H1 (cell line): ENCODE results near the gene SAMM50. TPM values are rescaled to one million over a fixed set of nuclear protein-coding genes. Genes with fewer than 3 reads are reported as not detected.
A peak's percentile ranks its signal among the peaks of the same experiment; 100 is the strongest.

Experiments
- CTCF ChIA-PET: fragments of 300-600 bp; sonication (Branson Sonifier 250); formaldehyde crosslinking; loops from one replicate; lab custom pipeline; 2021; ENCODE audit not compliant: partially characterized antibody; lab: Charles Lee
- POLR2A ChIA-PET: fragments of 300-600 bp; sonication (Branson Sonifier 250); formaldehyde crosslinking; loops from one replicate; lab custom pipeline; 2021; ENCODE audit warnings: inconsistent platforms; ENCODE audit not compliant: partially characterized antibody; lab: Charles Lee
- DNase-seq, 2 experiments: peaks; one replicate each; pipeline versions ENCODE4 v3.0.0 to v3.0.0-alpha.2; 2010 to 2022; ENCODE audit warnings: low spot score in 2 of 2, low read depth in 1 of 2, mixed read lengths in 1 of 2
- FAIRE-seq: peaks from 2 replicates; lab custom pipeline; 2011; peaks lifted over from hg19 to GRCh38; lab: Jason Lieb, UNC
- H2AFZ ChIP-seq: 2 replicates; pipeline ENCODE4 v1.8.1; 2012; ENCODE audit warnings: low read length, inconsistent platforms
- H2AK5ac ChIP-seq: 2 replicates; pipeline ENCODE4 v1.6.1; 2013; ENCODE audit warnings: low read depth, low read length
- H2BK120ac ChIP-seq: replicated peaks from 2 replicates; pipeline ENCODE3; 2013; ENCODE audit warnings: low read depth, low read length, inconsistent platforms
- H2BK12ac ChIP-seq: 2 replicates; pipeline ENCODE4 v1.6.1; 2013; ENCODE audit warnings: low read depth, low read length
- H2BK15ac ChIP-seq: 2 replicates; pipeline ENCODE4 v1.6.1; 2013; ENCODE audit warnings: low read length
- H2BK20ac ChIP-seq: 2 replicates; pipeline ENCODE4 v1.6.1; 2013; ENCODE audit warnings: low read length
- H2BK5ac ChIP-seq: 2 replicates; pipeline ENCODE4 v1.6.1; 2013; ENCODE audit warnings: low read depth, low read length
- H3K14ac ChIP-seq: 2 replicates; pipeline ENCODE4 v1.6.1; 2013; ENCODE audit warnings: inconsistent platforms; ENCODE audit not compliant: insufficient read length
- H3K18ac ChIP-seq: 2 replicates; pipeline ENCODE4 v1.6.1; 2013; ENCODE audit warnings: low read length; ENCODE audit errors: extremely low read depth
- H3K23ac ChIP-seq: 2 replicates; pipeline ENCODE4 v1.6.1; 2013; ENCODE audit warnings: inconsistent platforms; ENCODE audit not compliant: insufficient read length
- H3K23me2 ChIP-seq: 2 replicates; pipeline ENCODE4 v1.6.1; 2013; ENCODE audit warnings: low read depth, low read length
- H3K27ac ChIP-seq: 2 replicates; pipeline ENCODE4 v1.6.1; 2011; ENCODE audit warnings: low read depth, low read length, inconsistent platforms
- H3K27me3 ChIP-seq, 4 experiments: replicated peaks in 1 of 4; 1 replicate in 1 of 4; 2 replicates in 3 of 4; pipeline versions ENCODE4 v1.6.1 to v1.8.1; 2011 to 2013; ENCODE audit warnings: low read length in 3 of 4, mild to moderate bottlenecking in 3 of 4, inconsistent platforms in 2 of 4, mixed read lengths in 2 of 4, moderate library complexity in 1 of 4; ENCODE audit not compliant: control insufficient read depth in 3 of 4, insufficient read depth in 3 of 4; ENCODE audit errors: extremely low read depth in 1 of 4
- H3K36me3 ChIP-seq, 4 experiments: 2 replicates each; pipeline versions ENCODE4 v1.6.1 to v1.8.1; 2011 to 2013; ENCODE audit warnings: mild to moderate bottlenecking in 4 of 4, low read length in 3 of 4, moderate library complexity in 2 of 4, control low read depth in 1 of 4, inconsistent platforms in 1 of 4; ENCODE audit not compliant: insufficient read depth in 4 of 4, control insufficient read depth in 2 of 4
- H3K4ac ChIP-seq: replicated peaks from 2 replicates; pipeline ENCODE3; 2013; ENCODE audit warnings: low read length, low read depth, mixed read lengths, inconsistent platforms; ENCODE audit not compliant: insufficient read length
- H3K4me1 ChIP-seq, 4 experiments: replicated peaks in 1 of 4; 1 replicate in 1 of 4; 2 replicates in 3 of 4; pipeline versions ENCODE4 v1.6.1 to v1.8.1; 2011 to 2013; ENCODE audit warnings: low read length in 3 of 4, inconsistent platforms in 2 of 4, mixed read lengths in 1 of 4; ENCODE audit not compliant: insufficient read depth in 4 of 4, control insufficient read depth in 3 of 4
- H3K4me2 ChIP-seq, 2 experiments: 2 replicates each; pipeline versions ENCODE4 v1.6.1 to v1.8.1; 2011 to 2013; ENCODE audit warnings: low read depth in 2 of 2, low read length in 2 of 2, control low read depth in 1 of 2, inconsistent platforms in 1 of 2, mild to moderate bottlenecking in 1 of 2; ENCODE audit not compliant: insufficient read depth in 1 of 2
- H3K4me3 ChIP-seq, 4 experiments: fragments of 200-600, 300-600 bp in 1 of 4; sonication (generic), shearing (Covaris generic), sonication (Bioruptor Twin) in 1 of 4; 2 replicates each; pipeline versions ENCODE4 v1.5.1 to v1.8.1; 2011 to 2016; ENCODE audit warnings: low read length in 4 of 4, low read depth in 3 of 4, control low read depth in 2 of 4, inconsistent platforms in 2 of 4, mild to moderate bottlenecking in 2 of 4, mixed read lengths in 1 of 4, moderate library complexity in 1 of 4; ENCODE audit not compliant: insufficient read depth in 2 of 4; ENCODE audit errors: extremely low read depth in 1 of 4
- H3K56ac ChIP-seq: replicated peaks from 2 replicates; pipeline ENCODE3; 2013; ENCODE audit warnings: low read depth, mild to moderate bottlenecking, mixed read lengths, low read length, inconsistent platforms; ENCODE audit not compliant: insufficient read length
- H3K79me1 ChIP-seq: 2 replicates; pipeline ENCODE4 v1.6.1; 2013; ENCODE audit warnings: low read depth, low read length, control low read depth
- H3K79me2 ChIP-seq, 2 experiments: 2 replicates each; pipeline versions ENCODE4 v1.6.1 to v1.8.1; 2012 to 2013; ENCODE audit warnings: low read length in 2 of 2, mild to moderate bottlenecking in 2 of 2, inconsistent platforms in 1 of 2; ENCODE audit not compliant: insufficient read depth in 2 of 2, control insufficient read depth in 1 of 2
- H3K9ac ChIP-seq, 4 experiments: replicated peaks in 1 of 4; 1 replicate in 1 of 4; 2 replicates in 3 of 4; pipeline versions ENCODE4 v1.6.1 to v1.8.1; 2011 to 2013; ENCODE audit warnings: low read depth in 3 of 4, low read length in 3 of 4, control low read depth in 2 of 4, mild to moderate bottlenecking in 2 of 4, moderate library complexity in 2 of 4, inconsistent platforms in 1 of 4; ENCODE audit errors: extremely low read depth in 1 of 4
- H3K9me3 ChIP-seq, 2 experiments: 2 replicates each; pipeline versions ENCODE4 v1.6.1 to v1.8.1; 2012 to 2013; ENCODE audit warnings: mild to moderate bottlenecking in 2 of 2, moderate library complexity in 2 of 2, control low read depth in 1 of 2, inconsistent platforms in 1 of 2, low read depth in 1 of 2, low read length in 1 of 2, mixed read lengths in 1 of 2; ENCODE audit not compliant: insufficient read depth in 2 of 2
- H4K20me1 ChIP-seq, 2 experiments: replicated peaks in 1 of 2; 2 replicates each; pipeline versions ENCODE3 to v1.8.1; 2011 to 2013; ENCODE audit warnings: inconsistent platforms in 2 of 2, low read length in 2 of 2, mild to moderate bottlenecking in 1 of 2; ENCODE audit not compliant: insufficient read depth in 2 of 2, control insufficient read depth in 1 of 2
- H4K5ac ChIP-seq: 2 replicates; pipeline ENCODE4 v1.6.1; 2013; ENCODE audit warnings: low read length, low read depth, mixed read lengths, inconsistent platforms; ENCODE audit not compliant: insufficient read length
- H4K8ac ChIP-seq: 2 replicates; pipeline ENCODE4 v1.8.0; 2013; ENCODE audit warnings: mild to moderate bottlenecking, moderate library complexity, low read length, inconsistent platforms; ENCODE audit not compliant: insufficient read depth; ENCODE audit errors: extremely low read depth
- H4K91ac ChIP-seq: replicated peaks from 2 replicates; pipeline ENCODE3; 2013; ENCODE audit warnings: low read length, mixed read lengths, inconsistent platforms; ENCODE audit not compliant: insufficient read length
- GTF2F1 ChIP-seq: IDR thresholded peaks from 2 replicates; pipeline ENCODE4 v1.6.1; 2012; ENCODE audit warnings: low read depth, low read length, improper control_type of control experiment, borderline replicate concordance
- POU5F1 ChIP-seq: IDR thresholded peaks from 2 replicates; pipeline ENCODE4 v1.6.1; 2011; ENCODE audit warnings: low read depth, mild to moderate bottlenecking, low read length, moderate library complexity
- WGBS, 2 experiments: shearing (Covaris generic) in 1 of 2; methylation state at CpG; one replicate each; pipeline versions ENCODE4 v1.1.6 to v1.1.7; 2013 to 2015; ENCODE audit warnings: low lambda C conversion rate in 2 of 2, mixed read lengths in 2 of 2, inconsistent platforms in 1 of 2, low coverage in 1 of 2, missing lambda C conversion rate in 1 of 2; ENCODE audit not compliant: insufficient replicate concordance in 2 of 2, insufficient coverage in 1 of 2, insufficient read length in 1 of 2; ENCODE audit errors: extremely low coverage in 1 of 2, missing lambda C conversion rate in 1 of 2; 5-methylcytosine and 5-hydroxymethylcytosine counted together
- polyA plus RNA-seq, 7 experiments: library from polyadenylated mRNA; depleted of rRNA in 3 of 7; stranded (reverse) in 5 of 7; unstranded in 2 of 7; fragments of >200 nt in 5 of 7; fragments of 200-250 nt in 2 of 7; gene quantifications; 1 replicate in 5 of 7; 2 replicates in 1 of 7; 4 replicates in 1 of 7; pipeline versions ENCODE4 v1.2.1 to v1.2.3, GENCODE V29; 2011 to 2013; ENCODE audit warnings: missing spikeins in 2 of 7, mixed read lengths in 2 of 7
- total RNA-seq: library from RNA; stranded (reverse); fragmentation: NEBNext Ultra II Directional; extraction: Animal tissue kit (Norgen Biotek cat#: 25700); gene quantifications from 2 replicates; pipeline ENCODE4 v1.2.1, GENCODE V29; 2021

Gene SAMM50
- total and polyA plus RNA-seq, 2 of the 8 experiments (the other 6 are each of a cell fraction or from before 2014, with no cell fraction given): 45.4 to 70.3 TPM

DNA sequence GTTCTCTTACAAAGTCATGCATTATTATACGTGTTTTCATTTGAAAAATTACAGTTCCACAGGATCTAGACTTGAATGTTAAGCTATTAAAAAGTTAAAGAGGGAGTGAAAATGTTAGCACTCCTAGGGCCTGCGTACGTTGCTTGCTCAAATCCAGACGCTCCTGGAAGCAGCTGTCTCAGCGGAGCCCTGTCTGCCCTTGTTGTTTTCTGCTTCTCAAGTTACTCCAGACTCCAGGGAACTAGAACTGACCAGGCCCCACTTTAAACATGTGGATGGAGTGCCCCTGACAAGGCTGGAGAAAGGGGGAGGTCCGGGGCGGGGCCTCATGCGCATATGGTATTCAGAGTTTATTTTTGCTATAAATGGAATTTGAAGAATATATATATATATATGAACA lies 78.5 kb downstream of the SAMM50 start:
- Histone ChIP-seq H2BK15ac (no peak overlapping the region), H2BK20ac (no peak overlapping the region), H4K91ac (no peak overlapping the region), H3K36me3 (no peaks in the 10 kb centered on the region), H4K5ac (no peak overlapping the region), H3K27ac (no peak overlapping the region), H3K9ac (no peak overlapping the region), H4K8ac (no peak overlapping the region), H3K4me3 (no peak overlapping the region), H2AK5ac (no peak overlapping the region), H2BK5ac (no peak overlapping the region), H3K14ac (no peak overlapping the region), H2BK12ac (no peak overlapping the region), H3K18ac (no peak overlapping the region), H3K27me3 (no peaks in the 10 kb centered on the region), H3K9me3 (no peaks in the 10 kb centered on the region), H3K79me1 (no peaks in the 10 kb centered on the region; the same call in 1 of the 2 replicates), H3K4me1 (no peaks in the 10 kb centered on the region), H4K20me1 (no peaks in the 10 kb centered on the region), H3K23me2 (no peaks in the 10 kb centered on the region), H2BK120ac (no peak overlapping the region), H3K56ac (no peak overlapping the region), H2AFZ (no peak overlapping the region), H3K23ac (no peak overlapping the region), H3K4me2 (no peak overlapping the region), H3K4ac (no peak overlapping the region), H3K79me2 (no peaks in the 10 kb centered on the region)
- ChIA-PET CTCF (interaction anchor here (0.6 to 2.9 kb wide), 6 partner anchors 30 to 591 kb away, joined by 3 to 13 read pairs (median 4); no protein-coding TSS in a partner anchor), POLR2A (interaction anchor here (0.6 to 0.9 kb wide), 3 partner anchors 11 to 49 kb away, joined by 3 read pairs; no protein-coding TSS in a partner anchor)
- FAIRE-seq (no peak), DNase-seq (no peak)
- 77% methylated on average over 8 of the region's 8 CpGs; no CpG with 5 or more reads in 1 of the 2 experiments for WGBS, 2 experiments
- TF ChIP-seq POU5F1 (0 out of 2 replicates have a peak, but pooled peaks have one; percentile 23), GTF2F1 (no peak)
